ENCODE data around the gene ARSG.

Gene ARSG

DNA sequence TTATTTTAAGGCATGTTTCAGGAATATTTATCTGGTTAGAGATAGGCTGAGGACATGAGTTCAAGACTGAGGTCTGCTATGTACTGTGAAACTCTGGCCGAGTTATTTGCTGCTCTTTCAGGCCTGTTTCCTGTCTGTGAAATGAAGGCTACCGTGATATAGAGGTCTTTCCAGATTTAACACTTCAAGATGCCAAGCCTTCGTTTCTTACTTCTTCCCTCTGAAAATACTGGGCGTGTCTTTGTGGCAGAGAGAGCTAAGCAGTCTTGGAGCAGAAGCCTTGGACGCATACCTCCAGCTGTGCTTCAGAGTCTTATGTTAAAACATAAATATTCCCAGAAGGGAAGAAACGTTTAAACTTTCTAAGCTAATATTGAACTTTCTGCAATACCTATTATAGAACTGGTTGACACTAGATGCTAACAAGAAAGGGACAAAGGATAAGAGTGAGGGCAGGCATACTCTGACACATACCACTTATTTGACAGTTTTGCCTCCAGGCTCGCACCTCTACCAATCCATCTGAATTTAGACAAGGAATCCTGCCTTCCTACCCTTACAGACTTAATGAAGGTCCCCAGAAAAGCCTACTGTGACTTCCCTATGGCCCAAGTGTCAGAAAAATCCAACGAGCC is 148.5 kb downstream of the ARSG start:
- peak overlapping the region; percentile 89 for H3K27ac ChIP-seq (ENCODE audit: low read depth, low read length, poor library complexity, severe bottlenecking)
- H3K9ac ChIP-seq (ENCODE audit: low read length), result no peak overlapping the region
- H2AFZ ChIP-seq (ENCODE audit: low read length), result no peak overlapping the region
- no peaks in the 10 kb centered on the region for H3K27me3 ChIP-seq (ENCODE audit: insufficient read depth, low read length)
- no peaks in the 10 kb centered on the region for H3K79me2 ChIP-seq (ENCODE audit: insufficient read depth, low read length)
- H3K9me2 ChIP-seq (ENCODE audit: low read depth, low read length), result no peaks in the 10 kb centered on the region
- H3K4me1 ChIP-seq (ENCODE audit: insufficient read depth, low read length, severe bottlenecking), result peaks cover 66% of the 10 kb centered on the region
- peak overlapping the region; percentile 4; the same call in 1 of the 2 replicates for H3K4me2 ChIP-seq (ENCODE audit: low read length)
- no peaks in the 10 kb centered on the region for H4K20me1 ChIP-seq (ENCODE audit: insufficient read depth, low read length)
- TF ChIP-seq CTCF (IDR thresholded peaks at IDR 0.05; ENCODE audit: low read length), result no peak
- TF ChIP-seq EZH2 (IDR thresholded peaks at IDR 0.05; ENCODE audit: borderline replicate concordance, low read length), result no peak
- H3K9me3 ChIP-seq (ENCODE audit: low read length), result no peaks in the 10 kb centered on the region
- H3K36me3 ChIP-seq (ENCODE audit: insufficient read depth, low read length), result peaks cover 21% of the 10 kb centered on the region; the same call in 1 of the 2 replicates
- no peak overlapping the region for H3K4me3 ChIP-seq (ENCODE audit: low read depth, low read length, poor library complexity, severe bottlenecking)
- H3F3A ChIP-seq (ENCODE audit: insufficient read depth, low read length), result no peaks in the 10 kb centered on the region

DNA sequence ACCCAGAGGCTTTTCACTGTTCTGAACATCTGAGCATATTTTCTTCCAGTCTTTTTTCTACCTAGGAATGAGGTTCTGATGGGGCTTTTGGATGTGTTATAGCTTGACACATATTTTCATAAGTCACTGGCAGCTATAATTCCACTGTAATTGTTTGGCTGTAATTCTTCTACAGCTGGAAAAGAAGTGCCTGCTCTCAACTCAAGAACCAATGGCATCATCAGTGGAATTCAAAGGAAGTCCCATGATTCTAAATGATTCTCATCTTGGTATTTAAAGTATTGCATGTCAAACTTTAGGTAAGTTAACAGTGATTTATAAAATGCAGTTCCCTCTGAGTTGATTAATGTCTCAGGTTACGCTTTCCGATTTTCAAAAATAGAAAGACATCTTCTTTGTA is 149.2 kb downstream of the ARSG start:
- H3F3A ChIP-seq (ENCODE audit: insufficient read depth, low read length), result no peaks in the 10 kb centered on the region
- no peaks in the 10 kb centered on the region for H3K9me3 ChIP-seq (ENCODE audit: low read length)
- H3K4me3 ChIP-seq (ENCODE audit: low read depth, low read length, poor library complexity, severe bottlenecking), result no peak overlapping the region
- no peaks in the 10 kb centered on the region for H4K20me1 ChIP-seq (ENCODE audit: insufficient read depth, low read length)
- peak overlapping the region; percentile 36; the same call in 1 of the 2 replicates for H3K4me2 ChIP-seq (ENCODE audit: low read length)
- no peaks in the 10 kb centered on the region for H3K9me2 ChIP-seq (ENCODE audit: low read depth, low read length)
- no peaks in the 10 kb centered on the region for H3K79me2 ChIP-seq (ENCODE audit: insufficient read depth, low read length)
- TF ChIP-seq EZH2 (IDR thresholded peaks at IDR 0.05; ENCODE audit: borderline replicate concordance, low read length) (no peak), CTCF (IDR thresholded peaks at IDR 0.05; ENCODE audit: low read length) (no peak)
- no peak overlapping the region; the same call in 1 of the 2 replicates for H3K9ac ChIP-seq (ENCODE audit: low read length)
- peak overlapping the region; percentile 89 for H3K27ac ChIP-seq (ENCODE audit: low read depth, low read length, poor library complexity, severe bottlenecking)
- H2AFZ ChIP-seq (ENCODE audit: low read length), result no peak overlapping the region
- peaks cover 66% of the 10 kb centered on the region for H3K4me1 ChIP-seq (ENCODE audit: insufficient read depth, low read length, severe bottlenecking)
- peaks cover 16% of the 10 kb centered on the region; the same call in 1 of the 2 replicates for H3K36me3 ChIP-seq (ENCODE audit: insufficient read depth, low read length)
- H3K27me3 ChIP-seq (ENCODE audit: insufficient read depth, low read length), result no peaks in the 10 kb centered on the region

DNA sequence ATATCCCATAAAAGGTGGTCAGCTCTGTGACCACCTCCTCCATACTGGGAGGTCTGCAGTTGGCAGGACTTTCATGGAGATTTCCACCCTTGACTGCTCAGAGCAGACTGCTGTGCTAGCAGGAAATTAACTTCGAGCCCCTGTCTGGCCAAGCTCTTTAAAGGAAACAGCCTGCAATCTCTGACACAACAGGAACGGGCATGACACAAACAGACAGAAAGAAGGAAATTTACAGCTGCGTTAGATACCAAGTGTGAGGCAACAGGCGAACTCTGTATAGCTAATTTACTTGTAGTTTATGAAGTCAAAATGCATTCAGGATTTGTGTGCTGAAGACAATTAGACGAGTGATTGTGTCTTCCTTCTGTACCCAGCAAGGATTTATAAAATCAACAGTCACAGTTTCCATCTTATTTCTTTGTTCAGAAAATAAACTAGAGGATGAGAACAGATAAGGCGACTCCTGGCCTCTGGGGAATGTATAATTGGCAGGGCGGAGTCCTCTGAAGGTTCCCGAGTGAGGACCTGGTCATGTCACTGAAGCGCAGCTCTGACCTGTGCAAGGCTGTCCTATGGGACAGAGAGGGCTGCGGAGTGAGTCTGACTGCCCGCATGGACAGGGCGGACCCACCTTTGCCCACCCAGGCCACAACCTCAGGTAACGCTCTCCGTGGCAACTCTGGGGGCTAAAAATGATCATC is 149.9 kb downstream of the ARSG start:
- Histone ChIP-seq H3K27ac (ENCODE audit: low read depth, low read length, poor library complexity, severe bottlenecking) (peak overlapping the region; percentile 89), H2AFZ (ENCODE audit: low read length) (no peak overlapping the region), H3K36me3 (ENCODE audit: insufficient read depth, low read length) (peaks cover 13% of the 10 kb centered on the region; the same call in 1 of the 2 replicates), H4K20me1 (ENCODE audit: insufficient read depth, low read length) (no peaks in the 10 kb centered on the region), H3K4me3 (ENCODE audit: low read depth, low read length, poor library complexity, severe bottlenecking) (no peak overlapping the region), H3F3A (ENCODE audit: insufficient read depth, low read length) (no peaks in the 10 kb centered on the region), H3K9me2 (ENCODE audit: low read depth, low read length) (no peaks in the 10 kb centered on the region), H3K9ac (ENCODE audit: low read length) (peak overlapping the region; percentile 23; the same call in 1 of the 2 replicates), H3K4me1 (ENCODE audit: insufficient read depth, low read length, severe bottlenecking) (peaks cover 63% of the 10 kb centered on the region), H3K4me2 (ENCODE audit: low read length) (peak overlapping the region; percentile 36; the same call in 1 of the 2 replicates), H3K27me3 (ENCODE audit: insufficient read depth, low read length) (no peaks in the 10 kb centered on the region), H3K79me2 (ENCODE audit: insufficient read depth, low read length) (no peaks in the 10 kb centered on the region), H3K9me3 (ENCODE audit: low read length) (no peaks in the 10 kb centered on the region)
- TF ChIP-seq EZH2 (IDR thresholded peaks at IDR 0.05; ENCODE audit: borderline replicate concordance, low read length) (no peak), CTCF (IDR thresholded peaks at IDR 0.05; ENCODE audit: low read length) (no peak)

All from OCI-LY1 (cell line).